ENCODE measurements around the gene CHTOP.

CHTOP gene

DNA sequence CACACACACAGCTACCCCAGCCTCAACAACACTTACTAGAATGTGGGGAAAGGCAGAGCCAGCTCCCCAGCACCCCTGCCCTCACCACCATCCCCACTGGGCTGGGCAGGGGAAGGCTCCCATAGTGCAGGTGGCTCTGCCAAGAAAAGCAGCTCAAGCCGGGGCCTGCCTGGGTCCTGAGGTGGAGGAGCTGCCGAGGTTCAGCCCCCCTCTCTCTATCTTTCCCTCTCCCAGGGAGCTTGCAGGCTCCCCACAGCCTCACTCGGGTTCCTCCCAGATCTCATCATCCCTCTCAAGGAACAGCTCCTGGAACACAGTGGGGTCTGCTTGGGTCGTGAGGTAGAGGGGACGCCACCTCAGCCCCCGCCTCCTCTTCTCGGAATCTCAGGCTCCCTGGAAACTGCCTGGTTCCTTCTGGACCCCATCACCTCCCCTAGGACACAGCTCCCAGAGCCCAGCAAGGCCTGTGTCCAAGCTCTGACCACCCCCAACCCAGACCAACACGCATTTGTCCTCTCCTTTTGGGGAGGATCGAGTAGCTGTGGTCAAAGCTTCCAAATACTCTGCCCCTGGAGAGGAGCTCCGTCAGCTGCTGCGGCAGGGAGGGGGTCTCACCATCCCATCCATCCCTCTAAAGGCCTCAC is 21.6 kb upstream of the CHTOP start:
- Histone ChIP-seq H3K36me3 (ENCODE audit: control insufficient read depth in 1 of 2, insufficient read depth in 2 of 2, low read length in 2 of 2) (peaks cover 7 to 8% of the 10 kb centered on the region in 2 donors), H3K4me3 (ENCODE audit: low read depth in 1 of 2, low read length in 2 of 2) (peak overlapping the region; percentile 83 to 97), H3K9me3 (ENCODE audit: control insufficient read depth in 1 of 2, low read length in 2 of 2) (no peaks in the 10 kb centered on the region), H3K27ac (ENCODE audit: low read depth, low read length) (peak overlapping the region; percentile 90), H3K9ac (ENCODE audit: low read depth in 1 of 2, low read length in 2 of 2) (peak overlapping the region; percentile 88 to 100), H3K4me1 (ENCODE audit: control insufficient read depth in 1 of 2, insufficient read depth in 2 of 2, low read length in 2 of 2) (peaks cover 60 to 69% of the 10 kb centered on the region in 2 donors), H3K27me3 (ENCODE audit: control insufficient read depth in 1 of 2, insufficient read depth in 2 of 2, low read length in 2 of 2) (no peaks in the 10 kb centered on the region)

GRCh38 chr1:153612755-153613331 is 21.0 kb upstream of the CHTOP start, which contains the start of gene S100A16:
TSS of gene S100A16 (minus strand) at chr1:153613137. CDS start at chr1:153608151, 4,986 bp downstream.
- H3K9me3 ChIP-seq (ENCODE audit: control insufficient read depth in 1 of 2, low read length in 2 of 2), result no peaks in the 10 kb centered on the region
- peak within 1 kb of the TSS; percentile 83 to 97 for H3K4me3 ChIP-seq (ENCODE audit: low read depth in 1 of 2, low read length in 2 of 2)
- peak within 1 kb of the TSS; percentile 90 for H3K27ac ChIP-seq (ENCODE audit: low read depth, low read length)
- peak within 1 kb of the TSS; percentile 88 to 100 for H3K9ac ChIP-seq (ENCODE audit: low read depth in 1 of 2, low read length in 2 of 2)
- H3K36me3 ChIP-seq (ENCODE audit: control insufficient read depth in 1 of 2, insufficient read depth in 2 of 2, low read length in 2 of 2), result peaks cover 2% of the 10 kb centered on the region in 2 donors
- H3K4me1 ChIP-seq (ENCODE audit: control insufficient read depth in 1 of 2, insufficient read depth in 2 of 2, low read length in 2 of 2), result peaks cover 66 to 71% of the 10 kb centered on the region in 2 donors
- H3K27me3 ChIP-seq (ENCODE audit: control insufficient read depth in 1 of 2, insufficient read depth in 2 of 2, low read length in 2 of 2), result no peaks in the 10 kb centered on the region

DNA sequence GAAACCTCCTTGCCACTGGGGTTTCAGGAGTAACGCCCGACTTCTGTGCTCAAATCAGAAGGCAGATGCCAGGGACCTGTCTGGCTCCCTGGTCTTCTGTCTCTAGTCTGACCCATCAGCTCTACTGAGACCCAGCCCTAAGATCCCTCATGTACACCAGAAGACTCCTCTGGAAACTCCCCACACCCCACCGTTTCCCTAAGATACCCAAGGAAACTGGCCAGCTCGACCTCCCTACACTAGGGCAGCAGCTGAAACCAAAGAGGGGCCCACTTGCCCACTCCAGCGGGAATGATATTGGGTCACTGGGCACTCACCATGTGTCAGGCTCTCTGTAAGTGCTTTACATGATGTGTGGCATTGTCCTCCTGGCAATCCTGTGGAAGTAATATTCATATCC is 20.5 kb upstream of the CHTOP start:
- Histone ChIP-seq H3K36me3 (ENCODE audit: control insufficient read depth in 1 of 2, insufficient read depth in 2 of 2, low read length in 2 of 2) (no peaks in the 10 kb centered on the region), H3K27me3 (ENCODE audit: control insufficient read depth in 1 of 2, insufficient read depth in 2 of 2, low read length in 2 of 2) (no peaks in the 10 kb centered on the region), H3K9me3 (ENCODE audit: control insufficient read depth in 1 of 2, low read length in 2 of 2) (no peaks in the 10 kb centered on the region), H3K9ac (ENCODE audit: low read depth in 1 of 2, low read length in 2 of 2) (peak overlapping the region; percentile 65 to 100), H3K4me1 (ENCODE audit: control insufficient read depth in 1 of 2, insufficient read depth in 2 of 2, low read length in 2 of 2) (peaks cover 62 to 67% of the 10 kb centered on the region in 2 donors), H3K4me3 (ENCODE audit: low read depth in 1 of 2, low read length in 2 of 2) (peak overlapping the region; percentile 26 to 97), H3K27ac (ENCODE audit: low read depth, low read length) (peak overlapping the region; percentile 90)

GRCh38 chr1:153614189-153614900 is 19.5 kb upstream of the CHTOP start:
- Histone ChIP-seq H3K9ac (ENCODE audit: low read depth in 1 of 2, low read length in 2 of 2) (peak overlapping the region; percentile 89 to 94), H3K4me3 (ENCODE audit: low read depth in 1 of 2, low read length in 2 of 2) (peak overlapping the region; percentile 70 to 74), H3K27me3 (ENCODE audit: control insufficient read depth in 1 of 2, insufficient read depth in 2 of 2, low read length in 2 of 2) (no peaks in the 10 kb centered on the region), H3K4me1 (ENCODE audit: control insufficient read depth in 1 of 2, insufficient read depth in 2 of 2, low read length in 2 of 2) (peaks cover 54 to 59% of the 10 kb centered on the region in 2 donors), H3K36me3 (ENCODE audit: control insufficient read depth in 1 of 2, insufficient read depth in 2 of 2, low read length in 2 of 2) (no peaks in the 10 kb centered on the region), H3K9me3 (ENCODE audit: control insufficient read depth in 1 of 2, low read length in 2 of 2) (no peaks in the 10 kb centered on the region), H3K27ac (ENCODE audit: low read depth, low read length) (no peak overlapping the region)

- Histone ChIP-seq H3K27ac (ENCODE audit: low read depth, low read length) (no peak overlapping the region), H3K9ac (ENCODE audit: low read depth in 1 of 2, low read length in 2 of 2) (peak overlapping the region; percentile 89 to 94), H3K4me1 (ENCODE audit: control insufficient read depth in 1 of 2, insufficient read depth in 2 of 2, low read length in 2 of 2) (peaks cover 49 to 54% of the 10 kb centered on the region in 2 donors)
These were observed 19.0 kb upstream of the CHTOP start for GRCh38 chr1:153614906-153615305.

DNA sequence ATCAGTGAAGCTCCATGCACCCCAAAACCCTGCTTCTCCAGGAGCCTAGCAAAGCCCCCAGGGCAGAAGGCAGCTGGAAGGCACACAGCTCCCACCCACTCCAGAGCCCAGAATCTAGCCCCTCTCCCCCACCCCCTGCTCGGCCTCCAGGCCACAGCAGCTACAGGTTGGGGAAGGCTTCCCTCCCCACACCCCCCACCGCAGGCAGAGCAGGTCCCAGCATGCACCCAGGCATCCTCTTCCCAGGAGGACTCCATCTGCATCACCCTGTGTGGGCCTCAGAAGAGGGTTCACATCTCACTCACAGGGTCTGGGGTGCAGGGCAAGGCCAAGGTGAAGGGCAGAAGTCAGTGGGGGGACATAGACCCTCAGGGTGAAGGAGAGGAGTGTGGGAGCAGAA is 18.5 kb upstream of the CHTOP start:
- Histone ChIP-seq H3K27ac (ENCODE audit: low read depth, low read length) (peak overlapping the region; percentile 76), H3K9me3 (ENCODE audit: control insufficient read depth in 1 of 2, low read length in 2 of 2) (no peaks in the 10 kb centered on the region), H3K4me1 (ENCODE audit: control insufficient read depth in 1 of 2, insufficient read depth in 2 of 2, low read length in 2 of 2) (peaks cover 44 to 49% of the 10 kb centered on the region in 2 donors), H3K36me3 (ENCODE audit: control insufficient read depth in 1 of 2, insufficient read depth in 2 of 2, low read length in 2 of 2) (no peaks in the 10 kb centered on the region), H3K4me3 (ENCODE audit: low read depth in 1 of 2, low read length in 2 of 2) (peak overlapping the region; percentile 70 to 74), H3K27me3 (ENCODE audit: control insufficient read depth in 1 of 2, insufficient read depth in 2 of 2, low read length in 2 of 2) (no peaks in the 10 kb centered on the region), H3K9ac (ENCODE audit: low read depth in 1 of 2, low read length in 2 of 2) (peak overlapping the region; percentile 89 to 94)

More at GRCh38 chr1:153614906-153615305, 19.0 kb upstream of the CHTOP start:
- no peaks in the 10 kb centered on the region for H3K36me3 ChIP-seq (ENCODE audit: control insufficient read depth in 1 of 2, insufficient read depth in 2 of 2, low read length in 2 of 2)
- H3K27me3 ChIP-seq (ENCODE audit: control insufficient read depth in 1 of 2, insufficient read depth in 2 of 2, low read length in 2 of 2), result no peaks in the 10 kb centered on the region
- H3K9me3 ChIP-seq (ENCODE audit: control insufficient read depth in 1 of 2, low read length in 2 of 2), result no peaks in the 10 kb centered on the region
- H3K4me3 ChIP-seq (ENCODE audit: low read depth in 1 of 2, low read length in 2 of 2), result peak overlapping the region; percentile 70 to 74

DNA sequence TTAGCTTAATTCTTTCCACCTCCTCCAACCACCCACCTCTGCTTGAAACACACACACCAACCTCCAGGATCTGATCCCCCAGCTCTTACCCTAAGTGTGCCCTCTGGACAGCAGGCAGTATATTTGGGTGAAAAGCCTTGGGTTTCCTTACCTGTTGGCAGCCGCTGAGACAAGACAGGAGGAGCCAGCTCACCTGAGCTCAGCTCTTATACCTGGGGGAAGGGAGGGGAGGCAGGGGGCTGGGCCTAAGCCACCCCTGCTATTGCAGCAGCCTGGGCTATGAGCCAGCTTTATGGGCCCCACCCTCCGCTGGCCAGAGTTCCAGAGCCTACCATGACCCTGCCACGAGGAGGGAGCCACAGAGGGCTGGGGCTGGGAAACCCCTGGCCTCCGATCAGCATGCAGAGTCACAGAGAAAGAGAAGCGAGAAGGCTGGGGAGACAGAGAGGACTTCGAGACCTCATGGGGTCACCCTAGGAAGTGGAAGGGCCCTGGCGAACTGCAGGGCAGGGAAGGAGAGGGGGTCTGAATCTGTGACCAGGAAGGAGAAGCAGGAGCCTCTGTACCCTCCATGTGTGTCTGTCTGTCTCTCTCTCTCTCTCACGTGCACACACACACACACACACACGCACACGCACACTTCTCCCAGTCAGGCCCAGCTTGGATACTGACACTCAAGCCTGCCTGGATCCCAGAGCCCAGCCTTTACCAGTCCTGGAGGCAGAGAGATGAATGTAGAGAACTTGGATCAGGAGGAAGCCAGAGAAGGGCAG is 17.5 kb upstream of the CHTOP start, which contains the start of gene S100A14:
Gene S100A14 (minus strand): TSS at position 182 of the 773 bp plus-strand sequence. CDS start 467 bp downstream, outside the sequence.
- Histone ChIP-seq H3K27ac (ENCODE audit: low read depth, low read length) (peak within 1 kb of the TSS; percentile 76), H3K4me3 (ENCODE audit: low read depth in 1 of 2, low read length in 2 of 2) (peak within 1 kb of the TSS; percentile 70 to 74), H3K27me3 (ENCODE audit: control insufficient read depth in 1 of 2, insufficient read depth in 2 of 2, low read length in 2 of 2) (no peaks in the 10 kb centered on the region), H3K4me1 (ENCODE audit: control insufficient read depth in 1 of 2, insufficient read depth in 2 of 2, low read length in 2 of 2) (peaks cover 37 to 44% of the 10 kb centered on the region in 2 donors), H3K9ac (ENCODE audit: low read depth in 1 of 2, low read length in 2 of 2) (peak within 1 kb of the TSS; percentile 89 to 94), H3K9me3 (ENCODE audit: control insufficient read depth in 1 of 2, low read length in 2 of 2) (no peaks in the 10 kb centered on the region), H3K36me3 (ENCODE audit: control insufficient read depth in 1 of 2, insufficient read depth in 2 of 2, low read length in 2 of 2) (no peaks in the 10 kb centered on the region)

- Histone ChIP-seq H3K9me3 (ENCODE audit: control insufficient read depth in 1 of 2, low read length in 2 of 2) (no peaks in the 10 kb centered on the region), H3K9ac (ENCODE audit: low read depth in 1 of 2, low read length in 2 of 2) (peak overlapping the region; percentile 89 to 94), H3K4me1 (ENCODE audit: control insufficient read depth in 1 of 2, insufficient read depth in 2 of 2, low read length in 2 of 2) (peaks cover 34 to 44% of the 10 kb centered on the region in 2 donors), H3K27ac (ENCODE audit: low read depth, low read length) (peak overlapping the region; percentile 76), H3K27me3 (ENCODE audit: control insufficient read depth in 1 of 2, insufficient read depth in 2 of 2, low read length in 2 of 2) (no peaks in the 10 kb centered on the region), H3K4me3 (ENCODE audit: low read depth in 1 of 2, low read length in 2 of 2) (peak overlapping the region; percentile 9 to 23), H3K36me3 (ENCODE audit: control insufficient read depth in 1 of 2, insufficient read depth in 2 of 2, low read length in 2 of 2) (no peaks in the 10 kb centered on the region)
These were observed 17.0 kb upstream of the CHTOP start for GRCh38 chr1:153616917-153617311.

GRCh38 chr1:153617663-153618062 is 16.2 kb upstream of the CHTOP start:
- peak overlapping the region; percentile 89 to 94 for H3K9ac ChIP-seq (ENCODE audit: low read depth in 1 of 2, low read length in 2 of 2)
- H3K27ac ChIP-seq (ENCODE audit: low read depth, low read length), result peak overlapping the region; percentile 76
- H3K27me3 ChIP-seq (ENCODE audit: control insufficient read depth in 1 of 2, insufficient read depth in 2 of 2, low read length in 2 of 2), result no peaks in the 10 kb centered on the region
- H3K4me3 ChIP-seq (ENCODE audit: low read depth in 1 of 2, low read length in 2 of 2), result no peak overlapping the region
- H3K36me3 ChIP-seq (ENCODE audit: control insufficient read depth in 1 of 2, insufficient read depth in 2 of 2, low read length in 2 of 2), result no peaks in the 10 kb centered on the region
- no peaks in the 10 kb centered on the region for H3K9me3 ChIP-seq (ENCODE audit: control insufficient read depth in 1 of 2, low read length in 2 of 2)
- H3K4me1 ChIP-seq (ENCODE audit: control insufficient read depth in 1 of 2, insufficient read depth in 2 of 2, low read length in 2 of 2), result peaks cover 34 to 44% of the 10 kb centered on the region in 2 donors

Data from duodenal mucosa (tissue), 2 donors.